Measurements from ENCODE around the gene CLDN10. TPM values are rescaled to one million over a fixed set of nuclear protein-coding genes. Genes with fewer than 3 reads are reported as not detected.
"Not testable (repeated sequence)": the region's sequence is repeated elsewhere in the genome, so short reads cannot be mapped to it uniquely, and the experiment has no call there.

The CLDN10 gene
- total and polyA plus RNA-seq, 2 donors (not counting 3 experiments of a cell fraction or from before 2014, with no cell fraction given) = 0.49 to 0.69 TPM

DNA sequence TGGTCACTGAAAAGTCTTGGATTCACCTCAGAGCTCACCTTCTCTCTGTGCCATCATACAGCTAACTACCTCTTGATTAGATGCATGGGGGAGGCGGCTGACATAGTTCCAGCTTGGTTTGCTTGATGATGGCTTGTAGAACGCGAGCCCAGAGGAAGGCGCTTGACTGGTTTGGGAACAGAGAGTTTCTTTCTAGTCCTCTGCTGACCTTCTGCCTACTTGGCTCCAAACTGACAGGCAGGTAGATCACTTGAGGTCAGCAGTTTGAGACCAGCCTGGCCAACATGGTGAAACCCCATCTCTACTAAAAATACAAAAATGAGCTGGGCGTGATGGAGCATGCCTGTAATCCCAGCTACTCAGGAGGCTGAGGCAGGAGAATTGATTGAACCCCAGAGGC, 36.9 kb upstream of the CLDN10 start:
- FAIRE-seq; H3K79me2 ChIP-seq (ENCODE audit: control insufficient read depth, insufficient read depth, low read length); H3K4me3 ChIP-seq (replicated peaks in 1 of 3; ENCODE audit: insufficient read depth in 1 of 3, low read depth in 1 of 3, low read length in 3 of 3); H2AFZ ChIP-seq (ENCODE audit: low read depth, low read length); H3K9me3 ChIP-seq (replicated peaks; ENCODE audit: control insufficient read depth, insufficient read depth, low read length); H3K36me3 ChIP-seq (ENCODE audit: control insufficient read depth in 2 of 2, extremely low read depth in 1 of 2, insufficient read depth in 2 of 2, low read length in 2 of 2); H3K27ac ChIP-seq (ENCODE audit: insufficient read depth, low read depth, low read length); BruUV-seq (replicated peaks); H3K9ac ChIP-seq (replicated peaks; ENCODE audit: extremely low read depth, insufficient read depth, low read length); H3K4me1 ChIP-seq (ENCODE audit: control insufficient read depth, extremely low read depth, insufficient read depth, low read length); H3K27me3 ChIP-seq (ENCODE audit: control insufficient read depth in 2 of 2, insufficient read depth in 2 of 2, low read length in 2 of 2); H4K20me1 ChIP-seq (replicated peaks; ENCODE audit: control insufficient read depth, extremely low read depth, insufficient read depth, low read length); POLR2A ChIA-PET; dilution Hi-C loops (cut with MboI; ENCODE audit: extremely low pct_ligation_motif_present, low sequenced_read_pairs); DNase-seq (ENCODE audit: low read depth, low spot score); H3K9me1 ChIP-seq (replicated peaks; ENCODE audit: control insufficient read depth, extremely low read depth, insufficient read depth, low read length); H3K4me2 ChIP-seq (ENCODE audit: insufficient read depth, low read length); intact Hi-C loops (cut with micrococcal nuclease): not testable (repeated sequence)
- CTCF ChIA-PET = interaction anchor here (0.6 to 1.4 kb wide), 4 partner anchors 11 to 108 kb away, joined by 3 to 4 read pairs (median 4); no protein-coding TSS in a partner anchor

DNA sequence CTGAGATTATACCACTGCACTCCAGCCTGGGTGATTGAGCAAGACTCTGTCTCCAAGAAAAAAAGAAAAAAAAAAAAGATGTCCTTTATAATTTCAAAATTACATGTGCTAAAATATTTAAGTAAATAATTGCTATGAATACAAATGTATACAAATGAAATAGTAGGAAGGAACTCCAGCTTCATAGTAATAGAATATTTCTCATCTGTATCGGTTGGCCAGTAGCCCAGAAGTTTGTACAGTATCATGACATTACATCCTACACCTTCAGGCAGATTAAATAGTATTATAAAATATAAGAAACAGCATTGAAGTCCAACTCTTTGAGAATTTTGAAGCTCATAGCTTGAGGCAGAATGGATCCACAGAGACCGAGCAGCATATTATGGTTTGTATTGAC, 36.5 kb upstream of the CLDN10 start:
- DNase-seq (ENCODE audit: low read depth, low spot score) (no peak), FAIRE-seq (no peak)
- no peak overlapping the region for H3K27ac ChIP-seq (ENCODE audit: insufficient read depth, low read depth, low read length)
- no peak overlapping the region for H3K4me2 ChIP-seq (ENCODE audit: insufficient read depth, low read length)
- no peaks in the 10 kb centered on the region for H3K79me2 ChIP-seq (ENCODE audit: control insufficient read depth, insufficient read depth, low read length)
- TF ChIP-seq EZH2 (IDR thresholded peaks at IDR 0.05; ENCODE audit: borderline replicate concordance, low read depth, low read length, severe bottlenecking) = no peak
- TF ChIP-seq MYC (IDR thresholded peaks at IDR 0.05; ENCODE audit: low read depth, low read length) = no peak
- TF ChIP-seq, protein P1, sequence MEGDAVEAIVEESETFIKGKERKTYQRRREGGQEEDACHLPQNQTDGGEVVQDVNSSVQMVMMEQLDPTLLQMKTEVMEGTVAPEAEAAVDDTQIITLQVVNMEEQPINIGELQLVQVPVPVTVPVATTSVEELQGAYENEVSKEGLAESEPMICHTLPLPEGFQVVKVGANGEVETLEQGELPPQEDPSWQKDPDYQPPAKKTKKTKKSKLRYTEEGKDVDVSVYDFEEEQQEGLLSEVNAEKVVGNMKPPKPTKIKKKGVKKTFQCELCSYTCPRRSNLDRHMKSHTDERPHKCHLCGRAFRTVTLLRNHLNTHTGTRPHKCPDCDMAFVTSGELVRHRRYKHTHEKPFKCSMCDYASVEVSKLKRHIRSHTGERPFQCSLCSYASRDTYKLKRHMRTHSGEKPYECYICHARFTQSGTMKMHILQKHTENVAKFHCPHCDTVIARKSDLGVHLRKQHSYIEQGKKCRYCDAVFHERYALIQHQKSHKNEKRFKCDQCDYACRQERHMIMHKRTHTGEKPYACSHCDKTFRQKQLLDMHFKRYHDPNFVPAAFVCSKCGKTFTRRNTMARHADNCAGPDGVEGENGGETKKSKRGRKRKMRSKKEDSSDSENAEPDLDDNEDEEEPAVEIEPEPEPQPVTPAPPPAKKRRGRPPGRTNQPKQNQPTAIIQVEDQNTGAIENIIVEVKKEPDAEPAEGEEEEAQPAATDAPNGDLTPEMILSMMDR (IDR thresholded peaks at IDR 0.05; ENCODE audit: extremely low read depth in 1 of 2, insufficient read depth in 1 of 2, low read depth in 1 of 2, low read length in 2 of 2) = no peak
- TF ChIP-seq GATA2 (IDR thresholded peaks at IDR 0.05; ENCODE audit: insufficient read depth, insufficient read length, low read depth, low read length) = no peak
- H3K4me1 ChIP-seq (ENCODE audit: control insufficient read depth, extremely low read depth, insufficient read depth, low read length) = no peaks in the 10 kb centered on the region
- no peaks in the 10 kb centered on the region for H3K36me3 ChIP-seq (ENCODE audit: control insufficient read depth in 2 of 2, extremely low read depth in 1 of 2, insufficient read depth in 2 of 2, low read length in 2 of 2)
- ChIA-PET POLR2A (no interaction called here), CTCF (interaction anchor here (0.8 to 1.4 kb wide), 3 partner anchors 11 to 108 kb away, joined by 3 to 4 read pairs (median 4); no protein-coding TSS in a partner anchor)
- BruUV-seq (replicated peaks) = no TSS peak
- dilution Hi-C loops (cut with MboI; ENCODE audit: extremely low pct_ligation_motif_present, low sequenced_read_pairs) (no loop called here), intact Hi-C loops (cut with micrococcal nuclease) (no loop called here)
- no peak overlapping the region for H2AFZ ChIP-seq (ENCODE audit: low read depth, low read length)
- no peaks in the 10 kb centered on the region for H4K20me1 ChIP-seq (replicated peaks; ENCODE audit: control insufficient read depth, extremely low read depth, insufficient read depth, low read length)
- H3K9me1 ChIP-seq (replicated peaks; ENCODE audit: control insufficient read depth, extremely low read depth, insufficient read depth, low read length) = no peaks in the 10 kb centered on the region
- H3K9ac ChIP-seq (replicated peaks; ENCODE audit: extremely low read depth, insufficient read depth, low read length) = no peak overlapping the region
- no peaks in the 10 kb centered on the region for H3K9me3 ChIP-seq (replicated peaks; ENCODE audit: control insufficient read depth, insufficient read depth, low read length)
- H3K27me3 ChIP-seq (ENCODE audit: control insufficient read depth in 2 of 2, insufficient read depth in 2 of 2, low read length in 2 of 2) = peaks cover 0 to 5% of the 10 kb centered on the region in 2 experiments
- no peak overlapping the region for H3K4me3 ChIP-seq (replicated peaks in 1 of 3; ENCODE audit: insufficient read depth in 1 of 3, low read depth in 1 of 3, low read length in 3 of 3)

Measured in endothelial cell of umbilical vein (primary cell).